HepG2 (cell line): ENCODE results near the gene RAP2A. TPM values are rescaled to one million over a fixed set of nuclear protein-coding genes. Genes with fewer than 3 reads are reported as not detected.

ENCODE experiments used
- CREM ChIP-seq, 2 experiments: sonication (generic) in 1 of 2; formaldehyde crosslinking in 1 of 2; IDR thresholded peaks; 2 replicates each; pipeline versions ENCODE4 v1.4.0 to v1.6.1; 2016 to 2020; ENCODE audit warnings: antibody characterized with exemption in 1 of 2, mild to moderate bottlenecking in 1 of 2, missing genetic modification reagents in 1 of 2
- GLI4 ChIP-seq: sonication (generic); formaldehyde crosslinking; IDR thresholded peaks from 2 replicates; pipeline ENCODE4 v1.5.1; 2020; ENCODE audit warnings: missing genetic modification reagents, mild to moderate bottlenecking, moderate library complexity, borderline replicate concordance
- KAT7 ChIP-seq: IDR thresholded peaks from 2 replicates; pipeline ENCODE4 v1.6.1; 2018; ENCODE audit warnings: borderline replicate concordance, missing compliant biosample characterization
- MEIS2 ChIP-seq: sonication (generic); formaldehyde crosslinking; IDR thresholded peaks from 2 replicates; pipeline ENCODE4 v1.9.0; 2021; ENCODE audit warnings: mild to moderate bottlenecking, missing genetic modification reagents
- NAIF1 ChIP-seq: sonication (generic); formaldehyde crosslinking; IDR thresholded peaks from 2 replicates; pipeline ENCODE4 v1.5.0; 2020; ENCODE audit warnings: mild to moderate bottlenecking, missing genetic modification reagents, borderline replicate concordance
- ZNF430 ChIP-seq: sonication (generic); formaldehyde crosslinking; IDR thresholded peaks from 2 replicates; pipeline ENCODE4 v1.9.0; 2021; ENCODE audit warnings: mild to moderate bottlenecking, missing genetic modification reagents
- ZNF44 ChIP-seq: sonication (generic); formaldehyde crosslinking; IDR thresholded peaks from 2 replicates; pipeline ENCODE4 v1.5.1; 2020; ENCODE audit warnings: mild to moderate bottlenecking, missing genetic modification reagents
- ZNF709 ChIP-seq: sonication (generic); formaldehyde crosslinking; IDR thresholded peaks from 2 replicates; pipeline ENCODE4 v1.5.0; 2020; ENCODE audit warnings: mild to moderate bottlenecking, missing genetic modification reagents
- ZSCAN22 ChIP-seq: sonication (generic); formaldehyde crosslinking; IDR thresholded peaks from 2 replicates; pipeline ENCODE4 v1.4.0; 2020; ENCODE audit warnings: mild to moderate bottlenecking, missing genetic modification reagents
- polyA plus RNA-seq, 8 experiments: library from polyadenylated mRNA; depleted of rRNA in 3 of 8; stranded (reverse) in 7 of 8; unstranded in 1 of 8; fragments of >200 nt; fragmentation: Illumina TruSeq in 4 of 8; extraction: Trizol in 4 of 8; gene quantifications; 2 replicates each; pipeline versions ENCODE4 v1.2.1 to v1.2.3, GENCODE V29; 2011 to 2016; ENCODE audit warnings: low read depth in 4 of 8, missing spikeins in 1 of 8, mixed read lengths in 1 of 8; ENCODE audit not compliant: insufficient read depth in 1 of 8
- total RNA-seq, 5 experiments: library from RNA; depleted of rRNA; stranded (reverse); fragments of >200 nt; fragmentation: Illumina TruSeq; extraction: Trizol; gene quantifications; 2 replicates each; pipeline ENCODE4 v1.2.3, GENCODE V29; 2016; ENCODE audit warnings: low read depth in 1 of 5
- TF ChIP-seq, protein P1 (sequence below), 2 experiments: fragments of 450-650 bp in 1 of 2; sonication (generic) in 1 of 2; formaldehyde crosslinking in 1 of 2; IDR thresholded peaks; 2 replicates each; pipeline versions ENCODE4 v1.6.1 to v1.8.0; 2016 to 2022; ENCODE audit warnings: antibody characterized with exemption in 1 of 2, mild to moderate bottlenecking in 1 of 2, missing genetic modification reagents in 1 of 2
- TF ChIP-seq, protein P2 (sequence below): sonication (generic); formaldehyde crosslinking; IDR thresholded peaks from 2 replicates; pipeline ENCODE4 v1.8.0; 2022; ENCODE audit warnings: missing genetic modification reagents, low read depth, mild to moderate bottlenecking, borderline replicate concordance
- TF ChIP-seq, protein P3 (sequence below): sonication (generic); formaldehyde crosslinking; IDR thresholded peaks from 2 replicates; pipeline ENCODE4 v1.8.1; 2022; ENCODE audit warnings: mild to moderate bottlenecking, missing genetic modification reagents
- TF ChIP-seq, protein P4 (sequence below): sonication (generic); formaldehyde crosslinking; IDR thresholded peaks from 2 replicates; pipeline ENCODE4 v1.5.0; 2020; ENCODE audit warnings: mild to moderate bottlenecking, missing genetic modification reagents, borderline replicate concordance

The RAP2A gene
- total and polyA plus RNA-seq, 2 of the 13 experiments (the other 11 are each of a cell fraction or from before 2014, with no cell fraction given) = 9.9 to 23.1 TPM

DNA sequence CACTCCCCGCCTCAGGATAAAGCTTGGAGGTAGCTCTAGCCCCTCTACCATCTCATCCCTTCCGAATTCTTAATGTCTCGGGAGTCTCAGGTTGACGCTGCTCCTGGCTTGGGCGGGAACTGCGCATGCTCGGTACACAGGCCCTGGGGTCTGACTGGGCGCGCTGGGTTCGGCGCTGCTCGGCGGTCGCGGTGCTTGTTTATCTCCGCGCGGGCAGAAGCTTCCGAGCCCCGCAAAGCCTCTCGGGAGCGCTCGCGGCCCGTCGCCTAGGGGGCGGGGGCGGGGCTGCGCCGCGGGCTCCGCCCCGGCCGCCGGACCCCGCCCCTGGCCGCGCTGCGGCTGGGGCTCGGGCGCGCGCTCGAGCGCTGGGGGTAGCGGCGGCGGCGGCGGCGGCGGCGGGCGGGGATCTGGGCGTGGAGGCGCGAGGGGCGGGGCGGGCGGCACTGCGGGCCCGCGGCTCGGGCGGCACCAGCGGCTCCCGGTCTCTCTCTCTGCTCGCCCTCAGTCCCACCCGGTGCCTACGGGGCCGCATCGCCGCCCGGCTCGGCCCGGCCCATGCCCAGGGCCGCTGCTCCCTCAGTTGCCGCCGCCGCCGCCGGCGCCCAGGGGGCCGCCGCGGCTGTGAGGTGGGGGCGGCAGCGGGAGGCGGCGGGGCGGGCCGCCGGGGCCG lies at the start of gene RAP2A (continued):
- TF ChIP-seq, protein P1, sequence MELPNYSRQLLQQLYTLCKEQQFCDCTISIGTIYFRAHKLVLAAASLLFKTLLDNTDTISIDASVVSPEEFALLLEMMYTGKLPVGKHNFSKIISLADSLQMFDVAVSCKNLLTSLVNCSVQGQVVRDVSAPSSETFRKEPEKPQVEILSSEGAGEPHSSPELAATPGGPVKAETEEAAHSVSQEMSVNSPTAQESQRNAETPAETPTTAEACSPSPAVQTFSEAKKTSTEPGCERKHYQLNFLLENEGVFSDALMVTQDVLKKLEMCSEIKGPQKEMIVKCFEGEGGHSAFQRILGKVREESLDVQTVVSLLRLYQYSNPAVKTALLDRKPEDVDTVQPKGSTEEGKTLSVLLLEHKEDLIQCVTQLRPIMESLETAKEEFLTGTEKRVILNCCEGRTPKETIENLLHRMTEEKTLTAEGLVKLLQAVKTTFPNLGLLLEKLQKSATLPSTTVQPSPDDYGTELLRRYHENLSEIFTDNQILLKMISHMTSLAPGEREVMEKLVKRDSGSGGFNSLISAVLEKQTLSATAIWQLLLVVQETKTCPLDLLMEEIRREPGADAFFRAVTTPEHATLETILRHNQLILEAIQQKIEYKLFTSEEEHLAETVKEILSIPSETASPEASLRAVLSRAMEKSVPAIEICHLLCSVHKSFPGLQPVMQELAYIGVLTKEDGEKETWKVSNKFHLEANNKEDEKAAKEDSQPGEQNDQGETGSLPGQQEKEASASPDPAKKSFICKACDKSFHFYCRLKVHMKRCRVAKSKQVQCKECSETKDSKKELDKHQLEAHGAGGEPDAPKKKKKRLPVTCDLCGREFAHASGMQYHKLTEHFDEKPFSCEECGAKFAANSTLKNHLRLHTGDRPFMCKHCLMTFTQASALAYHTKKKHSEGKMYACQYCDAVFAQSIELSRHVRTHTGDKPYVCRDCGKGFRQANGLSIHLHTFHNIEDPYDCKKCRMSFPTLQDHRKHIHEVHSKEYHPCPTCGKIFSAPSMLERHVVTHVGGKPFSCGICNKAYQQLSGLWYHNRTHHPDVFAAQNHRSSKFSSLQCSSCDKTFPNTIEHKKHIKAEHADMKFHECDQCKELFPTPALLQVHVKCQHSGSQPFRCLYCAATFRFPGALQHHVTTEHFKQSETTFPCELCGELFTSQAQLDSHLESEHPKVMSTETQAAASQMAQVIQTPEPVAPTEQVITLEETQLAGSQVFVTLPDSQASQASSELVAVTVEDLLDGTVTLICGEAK (IDR thresholded peaks at IDR 0.05) = no peak
- TF ChIP-seq, protein P1 (CRISPR knock-in tag; IDR thresholded peaks at IDR 0.05) = no peak
- TF ChIP-seq KAT7 (CRISPR knock-in tag) (no peak), CREM (IDR thresholded peaks at IDR 0.05) (no peak), CREM (CRISPR knock-in tag; IDR thresholded peaks at IDR 0.05) (no peak), ZNF430 (CRISPR knock-in tag) (no peak), ZSCAN22 (no peak), ZNF44 (CRISPR knock-in tag) (no peak; the same call in 1 of the 2 replicates), MEIS2 (CRISPR knock-in tag) (no peak), NAIF1 (CRISPR knock-in tag) (no peak), ZNF709 (CRISPR knock-in tag) (no peak), GLI4 (CRISPR knock-in tag) (peak; percentile 64; the same call in 1 of the 2 replicates)
- TF ChIP-seq, protein P2, sequence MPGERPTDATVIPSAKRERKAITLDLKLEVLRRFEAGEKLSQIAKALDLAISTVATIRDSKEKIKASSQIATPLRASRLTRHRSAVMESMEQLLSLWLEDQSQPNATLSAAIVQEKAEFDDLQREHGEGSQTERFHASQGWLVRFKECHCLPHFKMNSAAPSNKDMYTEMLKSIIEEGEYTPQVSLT (CRISPR knock-in tag) = no peak
- TF ChIP-seq, protein P3, sequence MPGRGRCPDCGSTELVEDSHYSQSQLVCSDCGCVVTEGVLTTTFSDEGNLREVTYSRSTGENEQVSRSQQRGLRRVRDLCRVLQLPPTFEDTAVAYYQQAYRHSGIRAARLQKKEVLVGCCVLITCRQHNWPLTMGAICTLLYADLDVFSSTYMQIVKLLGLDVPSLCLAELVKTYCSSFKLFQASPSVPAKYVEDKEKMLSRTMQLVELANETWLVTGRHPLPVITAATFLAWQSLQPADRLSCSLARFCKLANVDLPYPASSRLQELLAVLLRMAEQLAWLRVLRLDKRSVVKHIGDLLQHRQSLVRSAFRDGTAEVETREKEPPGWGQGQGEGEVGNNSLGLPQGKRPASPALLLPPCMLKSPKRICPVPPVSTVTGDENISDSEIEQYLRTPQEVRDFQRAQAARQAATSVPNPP = 0 out of 2 replicates have a peak, but pooled peaks have one; percentile 56
- TF ChIP-seq, protein P4, sequence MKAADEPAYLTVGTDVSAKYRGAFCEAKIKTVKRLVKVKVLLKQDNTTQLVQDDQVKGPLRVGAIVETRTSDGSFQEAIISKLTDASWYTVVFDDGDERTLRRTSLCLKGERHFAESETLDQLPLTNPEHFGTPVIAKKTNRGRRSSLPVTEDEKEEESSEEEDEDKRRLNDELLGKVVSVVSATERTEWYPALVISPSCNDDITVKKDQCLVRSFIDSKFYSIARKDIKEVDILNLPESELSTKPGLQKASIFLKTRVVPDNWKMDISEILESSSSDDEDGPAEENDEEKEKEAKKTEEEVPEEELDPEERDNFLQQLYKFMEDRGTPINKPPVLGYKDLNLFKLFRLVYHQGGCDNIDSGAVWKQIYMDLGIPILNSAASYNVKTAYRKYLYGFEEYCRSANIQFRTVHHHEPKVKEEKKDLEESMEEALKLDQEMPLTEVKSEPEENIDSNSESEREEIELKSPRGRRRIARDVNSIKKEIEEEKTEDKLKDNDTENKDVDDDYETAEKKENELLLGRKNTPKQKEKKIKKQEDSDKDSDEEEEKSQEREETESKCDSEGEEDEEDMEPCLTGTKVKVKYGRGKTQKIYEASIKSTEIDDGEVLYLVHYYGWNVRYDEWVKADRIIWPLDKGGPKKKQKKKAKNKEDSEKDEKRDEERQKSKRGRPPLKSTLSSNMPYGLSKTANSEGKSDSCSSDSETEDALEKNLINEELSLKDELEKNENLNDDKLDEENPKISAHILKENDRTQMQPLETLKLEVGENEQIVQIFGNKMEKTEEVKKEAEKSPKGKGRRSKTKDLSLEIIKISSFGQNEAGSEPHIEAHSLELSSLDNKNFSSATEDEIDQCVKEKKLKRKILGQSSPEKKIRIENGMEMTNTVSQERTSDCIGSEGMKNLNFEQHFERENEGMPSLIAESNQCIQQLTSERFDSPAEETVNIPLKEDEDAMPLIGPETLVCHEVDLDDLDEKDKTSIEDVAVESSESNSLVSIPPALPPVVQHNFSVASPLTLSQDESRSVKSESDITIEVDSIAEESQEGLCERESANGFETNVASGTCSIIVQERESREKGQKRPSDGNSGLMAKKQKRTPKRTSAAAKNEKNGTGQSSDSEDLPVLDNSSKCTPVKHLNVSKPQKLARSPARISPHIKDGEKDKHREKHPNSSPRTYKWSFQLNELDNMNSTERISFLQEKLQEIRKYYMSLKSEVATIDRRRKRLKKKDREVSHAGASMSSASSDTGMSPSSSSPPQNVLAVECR (CRISPR knock-in tag) = peak; percentile 8; the same call in 1 of the 2 replicates
